Heart right ventricle (tissue), 16 donors: ENCODE data around the gene CARHSP1. TPM values are rescaled to one million over a fixed set of nuclear protein-coding genes. Genes with fewer than 3 reads are reported as not detected.

Experiments used
- ATAC-seq, 8 donors: fragments of 200-7000 bp; cut with Tn5 transposase; one replicate each; pipeline ENCODE4 v1.9.1; 2020; ENCODE audit warnings: mild to moderate bottlenecking in 8 of 8, moderate library complexity in 8 of 8, moderate number of reproducible peaks in 1 of 8
- DNase-seq, 2 donors: peaks; one replicate each; pipeline ENCODE4 v3.0.0-alpha.2; 2020
- H3K27ac ChIP-seq, 10 donors: fragments of 200-600 bp; sonication (generic) in 2 of 10; one replicate each; pipeline versions ENCODE4 v1.5.0 to v1.8.0; 2020 to 2022; ENCODE audit warnings: mild to moderate bottlenecking in 3 of 10
- H3K27me3 ChIP-seq, 7 donors: fragments of 200-600 bp; one replicate each; pipeline ENCODE4 v1.8.0; 2021 to 2022; ENCODE audit warnings: mild to moderate bottlenecking in 2 of 7
- H3K36me3 ChIP-seq, 9 donors: fragments of 200-600 bp; sonication (generic) in 1 of 9; one replicate each; pipeline versions ENCODE4 v1.5.0 to v1.8.0; 2020 to 2022; ENCODE audit warnings: mild to moderate bottlenecking in 2 of 9
- H3K4me1 ChIP-seq, 9 donors: fragments of 200-600 bp; sonication (generic) in 1 of 9; one replicate each; pipeline versions ENCODE4 v1.5.0 to v1.8.0; 2020 to 2022; ENCODE audit warnings: mild to moderate bottlenecking in 4 of 9
- H3K4me3 ChIP-seq, 10 donors: fragments of 200-600 bp; sonication (generic) in 2 of 10; one replicate each; pipeline versions ENCODE4 v1.5.0 to v1.8.0; 2020 to 2022; ENCODE audit warnings: mild to moderate bottlenecking in 7 of 10, moderate library complexity in 2 of 10
- H3K9me3 ChIP-seq, 11 donors: fragments of 200-600 bp in 10 of 11; sonication (generic) in 2 of 11; one replicate each; pipeline versions ENCODE4 v1.5.0 to v1.8.0; 2013 to 2022; ENCODE audit warnings: mild to moderate bottlenecking in 2 of 11, control low read depth in 1 of 11, moderate library complexity in 1 of 11
- CTCF ChIP-seq, 9 donors: fragments of 200-600 bp; sonication (generic) in 2 of 9; IDR thresholded peaks; one replicate each; pipeline versions ENCODE4 v1.5.0 to v1.8.0; 2021 to 2022; ENCODE audit warnings: antibody characterized with exemption in 9 of 9, mild to moderate bottlenecking in 5 of 9, moderate library complexity in 1 of 9
- WGBS, 2 donors: extraction: QIAGEN DNeasy Blood & Tissue Kit; methylation state at CpG; one replicate each; pipeline ENCODE4 v1.1.7; 2013; ENCODE audit warnings: inconsistent platforms in 1 of 2; 5-methylcytosine and 5-hydroxymethylcytosine counted together
- intact Hi-C, 10 donors: fragments of 100-400 bp; cut with DNase I; formaldehyde crosslinking; loops; one replicate each; pipeline versions ENCODE4 v1.11.1 to v1.14.2; 2022
- polyA plus RNA-seq, 2 donors: library from polyadenylated mRNA; stranded (reverse); fragments of 200-250 nt; gene quantifications; one replicate each; pipeline ENCODE4 v1.2.3, GENCODE V29; 2013
- total RNA-seq, 10 donors: library from RNA; stranded (reverse); fragmentation: NEBNext Ultra II Directional in 3 of 10; extraction: Animal tissue kit (Norgen Biotek cat#: 25700) in 3 of 10; gene quantifications; one replicate each; pipeline versions ENCODE4 v1.2.1 to v1.2.4, GENCODE V29; 2021 to 2023
- donor health status: Arrhythmogenic right ventricular cardiomyopathy.
- donor health status: ischemic (EF 13 %, LVEDD 7.1; RV severe dilation, severe dysfunction).
- donor health status: healthy with polysubstance abuse.
- donor health status: DM: no; HTN: yes; CAD: no.
- donor health status: DM: no; HTN: no; CAD: no.
- donor health status: ischemic (EF 25% LVEDD 6.9; RV normal size, moderate dysfunction).
- donor health status: ischemic (EF 25% LVEDD 5.7; RV mildly dilated, moderate dysfunction).
- donor health status: healthy.
- donor health status: DM: yes; HTN: yes; CAD: no.
- donor health status: Ischemic cardiomyopathy.
- donor health status: ischemic (EF 35%, LVEDD 5.7; RV mildly dilated, moderate dysfunction).
- donor health status: nonischemic (EF 11% LVEDD 7.7; RV severe dilation, severe dysfunction).
- donor health status: DM: yes; HTN: yes; CAD: no.
- donor health status: PGD.
- donor health status: ischemic (EF 29% LVEDD 5.4; RV normal size, mild dysfunction).
- donor health status: nonischemic (EF 23%, LVEDD 6.1; RV moderate dilation, normal function).

CARHSP1 gene
- total and polyA plus RNA-seq, 12 donors = 12.7 to 76.3 (median 28.8) TPM

- intact Hi-C loops = loop anchor here in 4 of 10 donors (5.0 to 10.0 kb wide), 2 partner anchors 55 to 98 kb away; partner anchors contain the start of gene USP7 (in 1 of the 4)
- ATAC-seq (no peak), DNase-seq (no peak)
- H3K4me1 ChIP-seq = peaks cover 0 to 7% (median 0%) of the 10 kb centered on the region in 9 donors
- no peak overlapping the region for H3K4me3 ChIP-seq
- peaks cover 0 to 100% (median 83%) of the 10 kb centered on the region in 9 donors for H3K36me3 ChIP-seq
- H3K27me3 ChIP-seq = no peaks in the 10 kb centered on the region
- TF ChIP-seq CTCF (IDR thresholded peaks at IDR 0.05) = no peak
- WGBS, 2 donors = 86 to 89% methylated on average over 4 of the region's 4 CpGs
- no peak overlapping the region for H3K27ac ChIP-seq
- H3K9me3 ChIP-seq = no peaks in the 10 kb centered on the region
These were observed 38.3 kb upstream of the CARHSP1 start for GRCh38 chr16:8907096-8907495.

GRCh38 chr16:8905795-8906591 is 37.2 kb upstream of the CARHSP1 start:
- Histone ChIP-seq H3K4me3 (no peak overlapping the region), H3K4me1 (peaks cover 0 to 7% (median 0%) of the 10 kb centered on the region in 9 donors), H3K27ac (no peak overlapping the region), H3K36me3 (peaks cover 0 to 100% (median 86%) of the 10 kb centered on the region in 9 donors), H3K9me3 (no peaks in the 10 kb centered on the region), H3K27me3 (no peaks in the 10 kb centered on the region)
- TF ChIP-seq CTCF (IDR thresholded peaks at IDR 0.05) = peak in 1 of 9 donors; percentile 9
- DNase-seq (no peak), ATAC-seq (no peak)
- intact Hi-C loops = loop anchor here in 4 of 10 donors (5.0 to 10.0 kb wide), 2 partner anchors 56 to 99 kb away; partner anchors contain the start of gene USP7 (in 1 of the 4)
- WGBS, 2 donors = 87 to 89% methylated on average over 14 of the region's 14 CpGs

DNA sequence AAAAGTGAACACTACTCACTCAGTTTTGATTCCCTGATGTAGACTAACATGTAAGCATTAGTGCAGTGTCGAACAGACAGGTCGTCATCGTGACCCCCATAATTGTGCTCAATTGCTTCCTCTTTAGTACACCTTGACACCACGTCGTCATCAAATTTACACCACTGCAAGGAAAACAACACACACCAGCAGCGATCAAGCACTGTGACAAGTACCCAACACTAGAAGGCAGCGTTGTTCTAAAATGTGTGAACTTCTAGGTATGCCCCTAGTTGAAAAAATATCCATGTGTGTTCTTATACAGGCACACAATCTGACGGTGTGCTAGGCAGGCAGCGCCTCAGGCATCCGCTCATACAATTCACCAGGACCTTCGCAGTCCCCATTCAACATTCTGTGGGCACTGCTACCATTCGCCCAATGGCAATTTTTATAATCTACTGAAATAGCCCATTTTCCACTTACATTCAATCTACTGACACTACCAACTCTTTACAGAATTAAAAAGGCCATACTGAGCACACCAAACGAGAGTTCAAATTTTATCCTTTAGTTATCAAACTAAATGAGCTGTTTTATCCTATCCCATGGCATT is 36.5 kb upstream of the CARHSP1 start:
- H3K27me3 ChIP-seq = no peaks in the 10 kb centered on the region
- DNase-seq (no peak), ATAC-seq (peak in 1 of 8 donors; percentile 38)
- H3K4me3 ChIP-seq = no peak overlapping the region
- peaks cover 0 to 7% (median 0%) of the 10 kb centered on the region in 9 donors for H3K4me1 ChIP-seq
- H3K27ac ChIP-seq = no peak overlapping the region
- H3K9me3 ChIP-seq = no peaks in the 10 kb centered on the region
- peak in 6 of 9 donors; percentile 14 to 37 (median 28) for TF ChIP-seq CTCF (IDR thresholded peaks at IDR 0.05)
- WGBS, 2 donors = 79 to 80% methylated on average over 13 of the region's 13 CpGs
- intact Hi-C loops = loop anchor here in 4 of 10 donors (5.0 to 10.0 kb wide), 2 partner anchors 57 to 100 kb away; partner anchors contain the start of gene USP7 (in 1 of the 4)
- H3K36me3 ChIP-seq = peaks cover 0 to 100% (median 86%) of the 10 kb centered on the region in 9 donors

- Histone ChIP-seq H3K9me3 (no peaks in the 10 kb centered on the region), H3K27me3 (no peaks in the 10 kb centered on the region), H3K4me1 (peaks cover 0 to 6% (median 0%) of the 10 kb centered on the region in 9 donors), H3K4me3 (no peak overlapping the region), H3K27ac (no peak overlapping the region), H3K36me3 (peaks cover 0 to 100% (median 89%) of the 10 kb centered on the region in 9 donors)
- no peak for ATAC-seq
- intact Hi-C loops = loop anchor here in 3 of 10 donors (10.0 kb wide), 1 partner anchor 101 kb away; no protein-coding TSS in a partner anchor
- no peak for TF ChIP-seq CTCF (IDR thresholded peaks at IDR 0.05)
- 92 to 93% methylated on average over 8 of the region's 8 CpGs for whole genome bisulfite sequencing, 2 donors
- no peak for DNase-seq
These were observed 35.2 kb upstream of the CARHSP1 start for GRCh38 chr16:8904018-8904430.
